Measurements from ENCODE around the gene DRC3.

- TF ChIP-seq CTCF (IDR thresholded peaks at IDR 0.05), result no peak
- no peak for TF ChIP-seq POLR2A (IDR thresholded peaks at IDR 0.05)
Observed at GRCh38 chr17:17976931-17977570, 4.4 kb downstream of the DRC3 start.
